Measurements from ENCODE around the gene RXRA.

Gene RXRA

DNA sequence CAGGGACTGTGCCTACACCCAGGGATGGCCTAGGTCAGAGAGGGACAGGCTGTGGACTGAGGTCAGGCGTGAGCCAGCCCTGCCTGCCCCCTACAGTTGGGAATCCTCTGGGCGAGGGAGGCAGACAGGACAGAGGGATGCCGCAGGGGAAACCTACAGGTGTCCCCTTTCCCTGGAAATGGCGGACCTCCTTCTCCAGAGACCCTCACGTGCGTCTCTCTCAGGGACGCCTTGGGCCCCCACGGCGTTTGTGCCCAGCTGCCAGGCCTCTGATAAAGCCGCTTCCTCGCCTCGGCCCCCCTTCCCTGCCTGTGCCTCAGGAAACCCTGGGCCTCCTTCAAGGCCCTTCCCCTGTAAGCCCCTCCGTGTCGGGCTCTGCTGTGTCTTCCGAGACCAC lies 129.3 kb downstream of the RXRA start (continued):
- TF ChIP-seq, protein P1, sequence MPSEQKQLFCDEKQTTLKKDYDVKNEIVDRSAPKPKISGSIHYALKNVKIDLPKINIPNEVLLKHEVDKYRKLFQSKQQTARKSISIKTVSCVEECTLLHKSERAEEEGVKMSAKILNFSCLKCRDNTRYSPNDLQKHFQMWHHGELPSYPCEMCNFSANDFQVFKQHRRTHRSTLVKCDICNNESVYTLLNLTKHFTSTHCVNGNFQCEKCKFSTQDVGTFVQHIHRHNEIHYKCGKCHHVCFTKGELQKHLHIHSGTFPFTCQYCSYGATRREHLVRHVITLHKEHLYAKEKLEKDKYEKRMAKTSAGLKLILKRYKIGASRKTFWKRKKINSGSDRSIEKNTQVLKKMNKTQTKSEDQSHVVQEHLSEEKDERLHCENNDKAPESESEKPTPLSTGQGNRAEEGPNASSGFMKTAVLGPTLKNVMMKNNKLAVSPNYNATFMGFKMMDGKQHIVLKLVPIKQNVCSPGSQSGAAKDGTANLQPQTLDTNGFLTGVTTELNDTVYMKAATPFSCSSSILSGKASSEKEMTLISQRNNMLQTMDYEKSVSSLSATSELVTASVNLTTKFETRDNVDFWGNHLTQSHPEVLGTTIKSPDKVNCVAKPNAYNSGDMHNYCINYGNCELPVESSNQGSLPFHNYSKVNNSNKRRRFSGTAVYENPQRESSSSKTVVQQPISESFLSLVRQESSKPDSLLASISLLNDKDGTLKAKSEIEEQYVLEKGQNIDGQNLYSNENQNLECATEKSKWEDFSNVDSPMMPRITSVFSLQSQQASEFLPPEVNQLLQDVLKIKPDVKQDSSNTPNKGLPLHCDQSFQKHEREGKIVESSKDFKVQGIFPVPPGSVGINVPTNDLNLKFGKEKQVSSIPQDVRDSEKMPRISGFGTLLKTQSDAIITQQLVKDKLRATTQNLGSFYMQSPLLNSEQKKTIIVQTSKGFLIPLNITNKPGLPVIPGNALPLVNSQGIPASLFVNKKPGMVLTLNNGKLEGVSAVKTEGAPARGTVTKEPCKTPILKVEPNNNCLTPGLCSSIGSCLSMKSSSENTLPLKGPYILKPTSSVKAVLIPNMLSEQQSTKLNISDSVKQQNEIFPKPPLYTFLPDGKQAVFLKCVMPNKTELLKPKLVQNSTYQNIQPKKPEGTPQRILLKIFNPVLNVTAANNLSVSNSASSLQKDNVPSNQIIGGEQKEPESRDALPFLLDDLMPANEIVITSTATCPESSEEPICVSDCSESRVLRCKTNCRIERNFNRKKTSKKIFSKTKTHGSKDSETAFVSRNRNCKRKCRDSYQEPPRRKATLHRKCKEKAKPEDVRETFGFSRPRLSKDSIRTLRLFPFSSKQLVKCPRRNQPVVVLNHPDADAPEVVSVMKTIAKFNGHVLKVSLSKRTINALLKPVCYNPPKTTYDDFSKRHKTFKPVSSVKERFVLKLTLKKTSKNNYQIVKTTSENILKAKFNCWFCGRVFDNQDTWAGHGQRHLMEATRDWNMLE (tag by site-specific recombination; conservative IDR thresholded peaks at IDR 0.05; ENCODE audit: low read depth) = no peak

DNA sequence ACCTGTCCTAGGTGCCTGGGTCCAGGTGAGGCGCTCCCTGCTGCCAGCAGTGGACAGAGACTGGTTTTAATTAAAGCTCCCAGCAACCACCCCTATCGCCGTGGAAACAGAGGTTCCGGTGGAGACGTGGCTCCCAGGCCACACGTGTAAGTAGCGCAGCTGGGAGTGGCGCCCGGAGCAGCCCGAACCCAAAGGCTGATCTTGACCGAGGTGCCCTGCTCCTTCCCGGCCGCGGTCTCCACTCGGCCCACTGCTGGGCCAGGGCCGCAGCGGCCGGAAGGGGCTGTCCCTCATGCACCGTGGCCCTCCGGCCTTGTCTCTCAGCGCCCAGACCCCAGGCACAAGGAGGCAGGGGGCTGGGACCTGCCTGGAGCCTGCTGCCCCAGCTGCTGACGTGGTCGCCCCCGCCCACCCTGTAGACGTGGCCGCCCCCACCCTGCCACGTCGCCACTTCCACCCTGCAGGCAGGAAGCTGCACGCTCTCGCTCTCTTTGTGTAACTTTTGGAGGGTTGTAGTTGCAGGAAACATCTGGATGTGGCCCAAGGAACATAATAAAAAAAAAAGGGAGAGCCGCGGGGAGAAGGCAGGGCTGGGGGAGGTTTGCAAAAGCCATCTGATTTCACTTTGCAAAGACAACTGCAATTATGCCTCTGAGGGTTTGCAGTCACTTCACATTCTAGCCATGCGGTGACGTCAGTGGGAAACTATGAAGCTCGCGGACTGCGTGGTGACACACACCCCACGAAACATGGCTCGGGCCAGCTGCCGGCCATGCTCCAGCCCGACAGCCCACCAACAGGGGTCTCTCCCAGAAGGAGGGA lies 129.9 kb downstream of the RXRA start:
- Histone ChIP-seq H3K27ac (ENCODE audit: extremely low read depth, low read depth, low read length) (no peak overlapping the region), H3K4me3 (ENCODE audit: low read depth, low read length) (no peak overlapping the region), H3K9me3 (ENCODE audit: control insufficient read depth, insufficient read depth, low read depth, low read length) (no peaks in the 10 kb centered on the region), H3K36me3 (ENCODE audit: control insufficient read depth in 2 of 2, insufficient read depth in 1 of 2, low read length in 2 of 2) (no peaks in the 10 kb centered on the region), H3K4me1 (ENCODE audit: control insufficient read depth, insufficient read depth, low read length) (no peaks in the 10 kb centered on the region)
- POLR2A ChIA-PET = interaction anchor here (0.6 to 1.2 kb wide), 3 partner anchors 131 to 251 kb away, joined by 3 to 4 read pairs (median 3); no protein-coding TSS in a partner anchor
- CTCF ChIA-PET = interaction anchor here (0.6 to 1.2 kb wide), 7 partner anchors 24 to 233 kb away, joined by 3 to 4 read pairs (median 4); no protein-coding TSS in a partner anchor
- no peak for TF ChIP-seq ZNF223 (tag by site-specific recombination; IDR thresholded peaks at IDR 0.05)
- TF ChIP-seq, protein P2, sequence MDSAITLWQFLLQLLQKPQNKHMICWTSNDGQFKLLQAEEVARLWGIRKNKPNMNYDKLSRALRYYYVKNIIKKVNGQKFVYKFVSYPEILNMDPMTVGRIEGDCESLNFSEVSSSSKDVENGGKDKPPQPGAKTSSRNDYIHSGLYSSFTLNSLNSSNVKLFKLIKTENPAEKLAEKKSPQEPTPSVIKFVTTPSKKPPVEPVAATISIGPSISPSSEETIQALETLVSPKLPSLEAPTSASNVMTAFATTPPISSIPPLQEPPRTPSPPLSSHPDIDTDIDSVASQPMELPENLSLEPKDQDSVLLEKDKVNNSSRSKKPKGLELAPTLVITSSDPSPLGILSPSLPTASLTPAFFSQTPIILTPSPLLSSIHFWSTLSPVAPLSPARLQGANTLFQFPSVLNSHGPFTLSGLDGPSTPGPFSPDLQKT (IDR thresholded peaks at IDR 0.05; ENCODE audit: borderline replicate concordance, low read depth, low read length) = no peak
- no peak for TF ChIP-seq ZNF426 (tag by site-specific recombination; IDR thresholded peaks at IDR 0.05)
- TF ChIP-seq MEIS1 (CRISPR knock-in tag; IDR thresholded peaks at IDR 0.05; ENCODE audit: borderline replicate concordance) = no peak
- no peak for TF ChIP-seq ZNF555 (tag by site-specific recombination; conservative IDR thresholded peaks at IDR 0.05)
- TF ChIP-seq ZNF292 (tag by site-specific recombination; IDR thresholded peaks at IDR 0.05; ENCODE audit: borderline replicate concordance, low read depth) = no peak
- TF ChIP-seq, protein P3, sequence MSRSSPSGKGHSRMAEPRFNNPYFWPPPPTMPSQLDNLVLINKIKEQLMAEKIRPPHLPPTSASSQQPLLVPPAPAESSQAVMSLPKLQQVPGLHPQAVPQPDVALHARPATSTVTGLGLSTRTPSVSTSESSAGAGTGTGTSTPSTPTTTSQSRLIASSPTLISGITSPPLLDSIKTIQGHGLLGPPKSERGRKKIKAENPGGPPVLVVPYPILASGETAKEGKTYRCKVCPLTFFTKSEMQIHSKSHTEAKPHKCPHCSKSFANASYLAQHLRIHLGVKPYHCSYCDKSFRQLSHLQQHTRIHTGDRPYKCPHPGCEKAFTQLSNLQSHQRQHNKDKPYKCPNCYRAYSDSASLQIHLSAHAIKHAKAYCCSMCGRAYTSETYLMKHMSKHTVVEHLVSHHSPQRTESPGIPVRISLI (tag by site-specific recombination; IDR thresholded peaks at IDR 0.05) = no peak
- TF ChIP-seq ZBTB48 (tag by site-specific recombination; IDR thresholded peaks at IDR 0.05) = peak; percentile 13; the same call in 1 of the 2 replicates
- no peak for TF ChIP-seq ZNF202 (tag by site-specific recombination; IDR thresholded peaks at IDR 0.05; ENCODE audit: borderline replicate concordance)
- no peak for TF ChIP-seq ZNF792 (tag by site-specific recombination; IDR thresholded peaks at IDR 0.05)
- no peak for TF ChIP-seq TRIM28 (IDR thresholded peaks at IDR 0.05; ENCODE audit: borderline replicate concordance, low read length)
- no peak for TF ChIP-seq ZNF561 (tag by site-specific recombination; IDR thresholded peaks at IDR 0.05; ENCODE audit: borderline replicate concordance)
- TF ChIP-seq ZFHX2 (tag by site-specific recombination; conservative IDR thresholded peaks at IDR 0.05) = peak; percentile 34
- TF ChIP-seq ZNF23 (tag by site-specific recombination; IDR thresholded peaks at IDR 0.05; ENCODE audit: borderline replicate concordance) = no peak
- no peak for TF ChIP-seq ZNF2 (tag by site-specific recombination; IDR thresholded peaks at IDR 0.05)
- no peak for TF ChIP-seq ZNF239 (tag by site-specific recombination; IDR thresholded peaks at IDR 0.05)
- no peak for TF ChIP-seq EGR2 (tag by site-specific recombination; IDR thresholded peaks at IDR 0.05; ENCODE audit: low read depth)
- TF ChIP-seq ZNF596 (tag by site-specific recombination; IDR thresholded peaks at IDR 0.05) = no peak
- peak; percentile 72 for TF ChIP-seq SP7 (tag by site-specific recombination; IDR thresholded peaks at IDR 0.05)
- TF ChIP-seq ZNF626 (tag by site-specific recombination; IDR thresholded peaks at IDR 0.05) = no peak
- no peak for TF ChIP-seq ZNF521 (tag by site-specific recombination; IDR thresholded peaks at IDR 0.05)
- no peak for TF ChIP-seq ZNF341 (tag by site-specific recombination; IDR thresholded peaks at IDR 0.05; ENCODE audit: low read depth)
- peak; percentile 46; the same call in 1 of the 2 replicates for TF ChIP-seq ZNF24 (tag by site-specific recombination; IDR thresholded peaks at IDR 0.05)

All from HEK293 (cell line).